ENCODE data around the gene GADD45G.

Gene GADD45G

DNA sequence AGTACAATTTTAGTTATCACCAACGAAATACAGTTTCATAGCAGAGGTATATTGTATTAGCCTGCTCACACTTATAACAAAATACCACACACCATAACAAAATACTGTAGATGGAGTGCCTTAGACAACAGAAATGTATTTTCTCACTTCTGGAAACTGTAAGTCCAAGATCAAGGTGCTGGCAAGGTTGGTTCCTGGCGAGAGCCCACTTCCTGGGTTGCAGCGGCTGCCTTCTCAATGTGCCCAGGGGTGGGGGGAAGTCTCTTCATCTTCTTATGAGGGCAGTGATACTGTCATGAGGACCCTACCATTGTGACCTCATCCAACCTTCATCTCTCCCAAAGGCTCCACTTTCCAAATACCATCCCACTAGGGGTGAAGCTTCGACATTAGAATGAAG lies 30.5 kb upstream of the GADD45G start:
- H3K27me3 ChIP-seq (ENCODE audit: control insufficient read depth, insufficient read depth, low read length): no peaks in the 10 kb centered on the region
- H3K4me3 ChIP-seq (ENCODE audit: low read depth, low read length): no peak overlapping the region
- no peaks in the 10 kb centered on the region for H3K36me3 ChIP-seq (ENCODE audit: control insufficient read depth, insufficient read depth, low read length)
- no peaks in the 10 kb centered on the region for H3K9me3 ChIP-seq (ENCODE audit: control insufficient read depth, insufficient read depth, low read length)
- no peak overlapping the region for H3K27ac ChIP-seq (ENCODE audit: low read depth, low read length)
- no peak overlapping the region for H3K9ac ChIP-seq (ENCODE audit: low read depth, low read length)
- no peaks in the 10 kb centered on the region for H3K4me1 ChIP-seq (ENCODE audit: control insufficient read depth, insufficient read depth, low read length)

DNA sequence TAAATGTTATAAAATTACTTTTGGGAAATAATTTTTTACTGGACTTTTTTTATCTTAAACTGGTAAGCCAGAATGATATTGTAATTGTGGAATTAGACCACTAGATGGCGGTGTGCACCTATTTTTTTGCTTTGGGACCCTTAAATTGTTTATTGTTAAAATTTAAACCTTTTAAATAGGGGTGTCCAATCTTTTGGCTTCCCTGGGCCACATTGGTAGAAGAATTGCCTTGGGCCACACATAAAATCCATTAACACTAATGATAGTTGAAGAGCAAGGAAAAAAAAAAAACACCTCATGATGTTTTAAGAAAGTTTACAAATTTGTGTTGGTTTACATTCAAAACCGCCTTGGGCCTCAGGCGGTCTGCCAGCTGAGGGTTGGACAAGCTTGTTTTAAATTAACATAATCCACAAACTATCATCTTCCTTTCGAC lies 28.4 kb upstream of the GADD45G start:
- H3K36me3 ChIP-seq (ENCODE audit: control insufficient read depth, insufficient read depth, low read length): no peaks in the 10 kb centered on the region
- H3K4me1 ChIP-seq (ENCODE audit: control insufficient read depth, insufficient read depth, low read length): no peaks in the 10 kb centered on the region
- H3K9me3 ChIP-seq (ENCODE audit: control insufficient read depth, insufficient read depth, low read length): no peaks in the 10 kb centered on the region
- H3K27ac ChIP-seq (ENCODE audit: low read depth, low read length): no peak overlapping the region
- no peaks in the 10 kb centered on the region for H3K27me3 ChIP-seq (ENCODE audit: control insufficient read depth, insufficient read depth, low read length)
- no peak overlapping the region for H3K9ac ChIP-seq (ENCODE audit: low read depth, low read length)
- no peak overlapping the region for H3K4me3 ChIP-seq (ENCODE audit: low read depth, low read length)

DNA sequence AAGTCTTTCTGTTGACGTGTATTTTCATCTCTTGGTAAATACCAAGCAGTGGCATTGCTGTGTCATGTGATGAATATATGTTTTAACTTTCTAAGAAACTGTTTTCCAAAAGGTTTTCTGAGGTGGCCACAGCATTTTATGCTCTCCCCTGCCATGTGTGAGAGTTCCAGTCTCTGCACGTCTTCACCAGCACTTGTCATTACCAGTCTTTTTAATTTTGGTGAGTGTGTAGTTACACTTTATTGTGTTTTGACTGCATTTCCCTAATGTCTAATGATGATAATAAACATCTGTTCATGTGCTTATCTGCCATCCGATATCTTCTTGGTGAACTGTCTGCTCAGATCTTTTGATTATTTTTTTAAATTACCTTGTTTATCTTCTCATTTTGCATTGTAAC lies 27.4 kb upstream of the GADD45G start:
- Histone ChIP-seq H3K36me3 (ENCODE audit: control insufficient read depth, insufficient read depth, low read length) (no peaks in the 10 kb centered on the region), H3K27ac (ENCODE audit: low read depth, low read length) (no peak overlapping the region), H3K27me3 (ENCODE audit: control insufficient read depth, insufficient read depth, low read length) (no peaks in the 10 kb centered on the region), H3K4me1 (ENCODE audit: control insufficient read depth, insufficient read depth, low read length) (no peaks in the 10 kb centered on the region), H3K4me3 (ENCODE audit: low read depth, low read length) (no peak overlapping the region), H3K9ac (ENCODE audit: low read depth, low read length) (no peak overlapping the region), H3K9me3 (ENCODE audit: control insufficient read depth, insufficient read depth, low read length) (no peaks in the 10 kb centered on the region)

DNA sequence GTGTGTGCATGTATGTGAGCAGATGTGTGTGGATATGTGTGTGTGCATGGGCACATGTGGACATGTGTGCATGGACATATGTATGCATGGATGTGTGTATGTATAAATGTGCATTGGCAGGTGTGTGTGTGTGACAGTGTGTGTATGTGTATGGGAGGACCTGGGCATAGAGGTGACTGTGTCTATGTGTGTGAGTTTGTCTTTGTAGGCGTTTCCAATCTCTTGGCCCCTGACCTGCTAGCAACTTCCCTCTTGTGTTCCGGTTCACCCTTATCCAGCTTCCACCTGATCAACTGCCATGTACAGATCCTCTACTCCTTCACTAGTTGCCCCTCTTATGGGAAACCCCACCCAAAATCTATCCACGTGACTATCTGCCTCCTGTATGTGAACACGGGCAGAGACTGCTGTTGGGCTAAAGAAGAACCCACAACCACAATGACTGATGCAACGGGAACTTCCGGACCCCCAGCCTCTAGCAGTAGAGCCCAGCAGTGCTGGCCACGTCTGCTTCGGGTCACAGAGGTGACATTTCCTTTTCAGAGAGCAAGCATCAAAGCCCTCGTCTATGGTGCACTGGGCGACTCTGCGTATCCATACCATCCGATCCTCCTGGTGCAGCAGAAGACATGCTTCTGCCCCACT lies 24.9 kb upstream of the GADD45G start:
- Histone ChIP-seq H3K36me3 (ENCODE audit: control insufficient read depth, insufficient read depth, low read length) (no peaks in the 10 kb centered on the region), H3K27me3 (ENCODE audit: control insufficient read depth, insufficient read depth, low read length) (no peaks in the 10 kb centered on the region), H3K27ac (ENCODE audit: low read depth, low read length) (no peak overlapping the region), H3K4me3 (ENCODE audit: low read depth, low read length) (no peak overlapping the region), H3K4me1 (ENCODE audit: control insufficient read depth, insufficient read depth, low read length) (no peaks in the 10 kb centered on the region), H3K9ac (ENCODE audit: low read depth, low read length) (no peak overlapping the region), H3K9me3 (ENCODE audit: control insufficient read depth, insufficient read depth, low read length) (no peaks in the 10 kb centered on the region)

DNA sequence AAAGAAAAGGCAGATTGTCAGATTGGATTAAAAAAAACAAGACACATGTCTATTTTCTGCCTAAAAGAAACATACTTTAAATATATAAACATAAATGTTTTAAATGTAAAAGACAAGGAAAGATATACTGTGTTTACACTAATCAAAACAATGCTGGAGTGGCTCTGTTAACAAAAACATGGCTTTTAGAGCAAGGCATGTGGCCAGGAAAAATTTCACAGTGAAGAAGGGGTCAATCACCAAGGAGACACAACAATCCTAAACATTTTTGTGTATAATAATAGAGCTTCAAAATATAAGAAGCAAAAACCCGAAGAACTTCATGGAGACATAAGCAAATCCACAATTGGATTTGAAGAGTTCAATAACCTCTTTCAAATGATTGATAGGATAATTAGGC lies 18.5 kb upstream of the GADD45G start:
- H3K4me3 ChIP-seq (ENCODE audit: low read depth, low read length): no peak overlapping the region
- no peaks in the 10 kb centered on the region for H3K4me1 ChIP-seq (ENCODE audit: control insufficient read depth, insufficient read depth, low read length)
- no peaks in the 10 kb centered on the region for H3K27me3 ChIP-seq (ENCODE audit: control insufficient read depth, insufficient read depth, low read length)
- H3K9me3 ChIP-seq (ENCODE audit: control insufficient read depth, insufficient read depth, low read length): no peaks in the 10 kb centered on the region
- no peak overlapping the region for H3K27ac ChIP-seq (ENCODE audit: low read depth, low read length)
- no peaks in the 10 kb centered on the region for H3K36me3 ChIP-seq (ENCODE audit: control insufficient read depth, insufficient read depth, low read length)
- no peak overlapping the region for H3K9ac ChIP-seq (ENCODE audit: low read depth, low read length)

DNA sequence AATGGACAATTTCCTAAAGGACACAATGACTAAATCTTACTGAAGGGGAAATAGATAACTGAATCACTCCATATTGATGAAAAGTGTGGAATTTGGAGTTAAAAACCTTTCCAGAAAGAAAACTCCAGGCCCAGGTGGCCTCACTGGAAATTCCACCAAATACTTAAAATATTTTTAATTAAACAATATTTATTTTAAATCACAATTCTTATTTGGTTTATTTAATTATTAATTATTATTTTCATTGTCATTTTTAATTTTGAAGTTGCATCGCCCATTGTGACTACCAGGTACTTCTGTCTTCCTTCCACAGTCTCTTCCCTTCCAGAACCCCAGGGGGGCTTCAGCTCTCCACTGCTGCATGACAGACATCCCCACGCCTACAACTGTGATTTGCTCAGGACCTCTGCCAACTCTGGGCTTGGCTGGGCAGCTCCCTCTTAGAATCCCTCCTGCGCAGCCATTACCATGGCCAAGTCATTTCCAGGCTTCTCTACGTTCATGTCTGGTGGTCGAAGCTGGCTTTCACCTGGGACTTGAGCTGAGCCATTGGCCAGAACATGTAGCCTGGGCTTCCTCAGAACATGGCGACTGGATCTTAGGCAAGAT lies 16.4 kb upstream of the GADD45G start:
- Histone ChIP-seq H3K36me3 (ENCODE audit: control insufficient read depth, insufficient read depth, low read length) (no peaks in the 10 kb centered on the region), H3K4me1 (ENCODE audit: control insufficient read depth, insufficient read depth, low read length) (peaks cover 7% of the 10 kb centered on the region; the same call in 1 of the 2 replicates), H3K9me3 (ENCODE audit: control insufficient read depth, insufficient read depth, low read length) (no peaks in the 10 kb centered on the region), H3K27ac (ENCODE audit: low read depth, low read length) (no peak overlapping the region), H3K4me3 (ENCODE audit: low read depth, low read length) (no peak overlapping the region), H3K9ac (ENCODE audit: low read depth, low read length) (no peak overlapping the region), H3K27me3 (ENCODE audit: control insufficient read depth, insufficient read depth, low read length) (no peaks in the 10 kb centered on the region)

DNA sequence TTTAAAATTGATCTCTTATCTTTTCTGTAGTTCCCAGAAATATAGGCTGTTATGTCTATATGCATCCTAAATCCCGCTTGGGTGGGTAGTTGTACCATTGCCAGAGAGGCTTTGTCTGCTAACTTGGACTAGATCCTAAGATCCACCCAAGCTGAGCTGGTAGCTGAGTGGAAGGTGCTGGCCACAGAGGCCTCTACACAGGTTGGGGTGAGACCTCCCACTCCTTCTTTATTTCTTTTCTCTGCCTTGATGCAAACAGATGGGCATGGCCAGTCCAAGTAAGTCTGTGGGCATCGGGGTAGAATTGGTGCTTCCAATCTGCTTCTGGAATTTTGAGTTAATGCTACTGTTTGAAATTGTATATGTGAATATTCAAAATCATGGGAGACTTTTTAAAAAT lies 14.4 kb upstream of the GADD45G start:
- no peaks in the 10 kb centered on the region for H3K27me3 ChIP-seq (ENCODE audit: control insufficient read depth, insufficient read depth, low read length)
- H3K27ac ChIP-seq (ENCODE audit: low read depth, low read length): no peak overlapping the region
- no peaks in the 10 kb centered on the region for H3K9me3 ChIP-seq (ENCODE audit: control insufficient read depth, insufficient read depth, low read length)

DNA sequence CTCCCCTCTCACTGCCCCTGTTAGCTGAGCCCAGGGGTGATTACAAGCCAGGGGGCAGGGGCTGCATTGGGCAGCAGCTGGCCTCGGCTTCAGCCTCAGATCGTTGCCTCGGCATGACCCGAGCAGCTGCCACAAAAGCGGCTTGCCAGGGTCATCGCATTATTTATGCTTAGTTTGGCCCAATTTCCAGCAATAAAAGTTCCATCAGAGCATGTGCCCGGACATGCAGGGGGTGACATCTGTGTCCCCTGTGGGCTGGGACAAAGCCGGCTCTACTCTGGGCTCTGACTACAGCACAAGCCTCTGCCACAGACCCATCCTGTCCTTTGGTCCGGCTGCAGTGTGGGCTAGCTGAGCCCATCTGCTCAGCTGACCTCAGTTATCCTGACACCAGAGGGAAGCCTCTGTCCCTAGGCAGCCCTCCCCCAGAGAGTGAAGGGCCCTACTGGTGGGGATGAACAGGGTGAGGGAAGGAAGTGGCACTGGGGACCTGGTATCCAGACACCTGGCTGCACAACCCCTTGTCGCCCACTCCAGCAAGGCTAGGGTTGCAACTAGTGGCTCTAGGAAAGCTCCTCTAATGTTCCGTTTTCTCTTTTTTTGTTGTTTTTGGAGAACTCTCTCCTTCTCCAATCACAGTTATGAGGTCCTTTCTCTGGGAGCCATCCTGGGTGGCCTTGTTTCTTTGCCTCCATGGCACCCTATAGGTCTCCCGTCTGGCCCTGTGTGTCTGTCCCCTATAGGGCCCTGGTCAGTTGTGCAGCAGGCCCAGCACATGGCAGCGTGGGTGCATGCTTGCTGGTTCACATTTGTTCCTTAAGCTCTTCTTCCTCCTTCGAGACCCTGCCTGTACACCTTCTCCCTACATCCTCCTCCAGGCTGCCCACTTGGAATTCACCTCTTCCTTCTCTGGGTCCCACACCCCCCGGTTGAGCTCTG lies 13.3 kb upstream of the GADD45G start:
- Histone ChIP-seq H3K9me3 (ENCODE audit: control insufficient read depth, insufficient read depth, low read length) (no peaks in the 10 kb centered on the region), H3K27ac (ENCODE audit: low read depth, low read length) (no peak overlapping the region), H3K4me3 (ENCODE audit: low read depth, low read length) (no peak overlapping the region), H3K9ac (ENCODE audit: low read depth, low read length) (no peak overlapping the region), H3K4me1 (ENCODE audit: control insufficient read depth, insufficient read depth, low read length) (peaks cover 10% of the 10 kb centered on the region; the same call in 1 of the 2 replicates), H3K27me3 (ENCODE audit: control insufficient read depth, insufficient read depth, low read length) (no peaks in the 10 kb centered on the region), H3K36me3 (ENCODE audit: control insufficient read depth, insufficient read depth, low read length) (no peaks in the 10 kb centered on the region)

More for the DNA sequence above, 14.4 kb upstream of the GADD45G start:
- peaks cover 10% of the 10 kb centered on the region; the same call in 1 of the 2 replicates for H3K4me1 ChIP-seq (ENCODE audit: control insufficient read depth, insufficient read depth, low read length)
- H3K4me3 ChIP-seq (ENCODE audit: low read depth, low read length): no peak overlapping the region
- no peaks in the 10 kb centered on the region for H3K36me3 ChIP-seq (ENCODE audit: control insufficient read depth, insufficient read depth, low read length)
- no peak overlapping the region for H3K9ac ChIP-seq (ENCODE audit: low read depth, low read length)

DNA sequence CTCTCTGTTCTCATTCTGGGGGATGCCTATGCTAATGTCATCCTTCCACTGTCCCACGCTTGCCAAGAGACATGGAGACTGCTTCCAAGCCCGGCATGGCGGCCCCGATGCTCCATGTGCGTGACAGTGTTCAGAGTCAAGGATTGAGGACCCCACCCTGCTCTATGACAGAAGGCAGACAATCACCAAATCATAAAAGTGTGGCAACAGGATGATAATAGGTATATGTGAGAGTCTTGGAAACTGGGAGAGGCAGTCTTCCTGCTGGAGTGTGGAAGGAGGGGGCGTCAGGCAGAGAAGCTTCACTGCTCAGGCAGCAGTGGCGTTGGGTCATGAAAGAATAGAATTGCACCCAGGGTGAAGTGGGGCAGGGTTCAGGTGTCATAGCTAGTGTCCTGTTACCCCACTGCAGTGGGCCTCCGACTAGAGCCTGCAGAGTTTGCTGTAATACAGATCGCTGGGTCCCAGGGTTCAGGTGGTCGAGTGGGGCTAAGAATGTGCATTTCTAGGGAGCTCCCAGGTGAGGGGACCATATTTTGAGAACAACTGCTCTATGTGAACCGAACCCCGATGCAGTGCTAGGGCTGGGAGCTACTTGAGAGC lies 12.5 kb upstream of the GADD45G start:
- H3K27ac ChIP-seq (ENCODE audit: low read depth, low read length): no peak overlapping the region
- H3K4me1 ChIP-seq (ENCODE audit: control insufficient read depth, insufficient read depth, low read length): peaks cover 10% of the 10 kb centered on the region; the same call in 1 of the 2 replicates
- H3K9ac ChIP-seq (ENCODE audit: low read depth, low read length): no peak overlapping the region
- no peaks in the 10 kb centered on the region for H3K9me3 ChIP-seq (ENCODE audit: control insufficient read depth, insufficient read depth, low read length)
- H3K27me3 ChIP-seq (ENCODE audit: control insufficient read depth, insufficient read depth, low read length): no peaks in the 10 kb centered on the region
- H3K36me3 ChIP-seq (ENCODE audit: control insufficient read depth, insufficient read depth, low read length): no peaks in the 10 kb centered on the region
- H3K4me3 ChIP-seq (ENCODE audit: low read depth, low read length): no peak overlapping the region

DNA sequence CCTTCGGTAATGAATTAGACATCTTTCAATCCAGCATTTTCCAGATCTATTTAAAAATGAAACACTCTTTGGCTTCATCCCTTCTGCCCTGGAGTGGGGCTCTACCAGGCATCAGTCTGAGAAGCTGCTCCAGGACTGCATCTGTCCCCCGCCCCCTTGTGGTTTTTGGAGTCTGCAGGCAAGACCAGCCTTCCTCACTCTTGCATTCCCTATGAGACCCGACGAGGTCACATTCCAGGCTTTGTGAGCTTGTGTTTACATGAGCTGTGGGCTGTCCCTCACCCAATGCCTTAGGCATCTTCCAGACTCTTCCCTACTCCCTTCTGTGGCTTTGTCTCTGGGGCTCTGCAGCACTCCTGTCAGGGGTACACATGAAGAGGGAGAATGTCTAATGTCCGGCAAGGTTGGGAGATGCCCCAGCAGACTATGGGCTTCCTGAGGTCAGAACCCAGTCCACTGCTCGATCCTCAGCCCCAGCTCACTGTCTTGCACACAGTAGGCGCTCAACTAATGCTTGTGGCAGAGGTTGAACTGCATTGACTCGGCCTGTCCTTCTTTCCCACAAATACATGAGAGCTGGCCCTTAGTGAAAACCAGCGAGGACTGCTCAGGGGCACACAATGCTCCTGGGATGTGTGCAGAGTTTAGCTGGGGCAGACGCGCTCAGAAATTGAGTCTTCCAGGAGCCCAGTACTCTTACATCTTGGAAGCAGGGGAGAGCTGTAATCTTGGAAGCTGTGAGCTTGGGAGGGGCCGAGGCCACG lies 11.7 kb upstream of the GADD45G start:
- no peak overlapping the region for H3K4me3 ChIP-seq (ENCODE audit: low read depth, low read length)
- no peaks in the 10 kb centered on the region for H3K27me3 ChIP-seq (ENCODE audit: control insufficient read depth, insufficient read depth, low read length)

More for the DNA sequence above, 11.7 kb upstream of the GADD45G start:
- no peak overlapping the region for H3K9ac ChIP-seq (ENCODE audit: low read depth, low read length)
- H3K9me3 ChIP-seq (ENCODE audit: control insufficient read depth, insufficient read depth, low read length): no peaks in the 10 kb centered on the region
- H3K4me1 ChIP-seq (ENCODE audit: control insufficient read depth, insufficient read depth, low read length): peaks cover 10% of the 10 kb centered on the region; the same call in 1 of the 2 replicates
- H3K27ac ChIP-seq (ENCODE audit: low read depth, low read length): no peak overlapping the region
- H3K36me3 ChIP-seq (ENCODE audit: control insufficient read depth, insufficient read depth, low read length): no peaks in the 10 kb centered on the region

All from HUES48 (cell line).